GM12878 (cell line): ENCODE results near the gene EYA2. TPM values are rescaled to one million over a fixed set of nuclear protein-coding genes. Genes with fewer than 3 reads are reported as not detected.

Experiments used
- ATAC-seq: fragments of 200-7000 bp; cut with Tn5 transposase; 3 replicates; pipeline ENCODE4 v1.9.1; 2020; ENCODE audit warnings: mild to moderate bottlenecking, moderate library complexity
- BruUV-seq: library from RNA; stranded (reverse); fragments of 400-500 nt; replicated peaks from 2 replicates; lab custom pipeline; 2021; lab: Mats Ljungman, UMichigan
- CTCF ChIA-PET: fragments of 300-600 bp; sonication (Branson Sonifier 250); formaldehyde crosslinking; extraction: SDS; loops from one replicate; lab custom pipeline; 2021; ENCODE audit warnings: inconsistent platforms; lab: Yijun Ruan, JAX
- POLR2A ChIA-PET: fragments of 350-600 bp; formaldehyde crosslinking; extraction: SDS; loops from one replicate; lab custom pipeline; 2021; ENCODE audit warnings: inconsistent platforms; lab: Charles Lee
- RAD21 ChIA-PET: fragments of 300-600 bp; sonication (Branson Sonifier 250); formaldehyde crosslinking; loops from one replicate; lab custom pipeline; 2023; ENCODE audit warnings: antibody characterized with exemption; ENCODE audit not compliant: unreplicated experiment; lab: Charles Lee
- SMC1A ChIA-PET: fragments of 300-600 bp; sonication (Branson Sonifier 250); formaldehyde crosslinking; loops from one replicate; lab custom pipeline; 2023; ENCODE audit not compliant: unreplicated experiment, uncharacterized antibody; lab: Charles Lee
- DNase-seq: peaks from one replicate; pipeline ENCODE4 v3.0.0-alpha.2; 2011; ENCODE audit warnings: low read depth, low spot score
- FAIRE-seq: peaks from 3 replicates; lab custom pipeline; 2011; peaks lifted over from hg19 to GRCh38; lab: Jason Lieb, UNC
- H2AFZ ChIP-seq: 2 replicates; pipeline ENCODE4 v1.6.0; 2011; ENCODE audit warnings: low read depth, low read length, control low read depth; ENCODE audit not compliant: control insufficient read depth
- H3K27ac ChIP-seq: 2 replicates; pipeline ENCODE4 v1.5.1; 2011; ENCODE audit warnings: control low read depth; ENCODE audit not compliant: control insufficient read depth, insufficient read depth
- H3K27me3 ChIP-seq, 2 experiments: replicated peaks in 1 of 2; 2 replicates each; pipeline versions ENCODE4 v1.6.0 to v1.6.1; 2011; ENCODE audit warnings: low read length in 1 of 2; ENCODE audit not compliant: control insufficient read depth in 2 of 2, insufficient read depth in 2 of 2
- H3K36me3 ChIP-seq, 2 experiments: 2 replicates each; pipeline ENCODE4 v1.5.1; 2011; ENCODE audit warnings: low read length in 1 of 2; ENCODE audit not compliant: control insufficient read depth in 2 of 2, insufficient read depth in 2 of 2
- H3K4me1 ChIP-seq: 2 replicates; pipeline ENCODE4 v1.6.1; 2011; ENCODE audit warnings: mild to moderate bottlenecking, low read length, moderate library complexity, mixed read lengths; ENCODE audit not compliant: control insufficient read depth, insufficient read depth
- H3K4me2 ChIP-seq: 2 replicates; pipeline ENCODE4 v1.6.0; 2011; ENCODE audit warnings: control low read depth; ENCODE audit not compliant: control insufficient read depth, insufficient read depth
- H3K4me3 ChIP-seq: fragments of 200-600 bp; sonication (generic); 2 replicates; pipeline ENCODE4 v1.5.1; 2016
- H3K79me2 ChIP-seq: 2 replicates; pipeline ENCODE4 v1.6.0; 2011; ENCODE audit warnings: low read length; ENCODE audit not compliant: control insufficient read depth, insufficient read depth
- H3K9ac ChIP-seq: 2 replicates; pipeline ENCODE4 v1.8.0; 2011; ENCODE audit warnings: low read length, control low read depth, mixed read lengths; ENCODE audit not compliant: control insufficient read depth, insufficient read depth
- H3K9me3 ChIP-seq: replicated peaks from 3 replicates; pipeline ENCODE4 v1.5.1; 2011; ENCODE audit warnings: mild to moderate bottlenecking, low read length; ENCODE audit not compliant: control insufficient read depth, insufficient read depth
- H4K20me1 ChIP-seq: 2 replicates; pipeline ENCODE4 v1.6.0; 2011; ENCODE audit not compliant: control insufficient read depth, insufficient read depth
- BCL3 ChIP-seq: IDR thresholded peaks from 2 replicates; pipeline ENCODE4 v1.6.1; 2011; ENCODE audit warnings: borderline replicate concordance, low read depth, mild to moderate bottlenecking, moderate library complexity, low read length; ENCODE audit not compliant: insufficient read depth, poor library complexity, severe bottlenecking
- CBX5 ChIP-seq: sonication (generic); IDR thresholded peaks from 2 replicates; pipeline ENCODE4 v1.6.1; 2016; ENCODE audit warnings: low read depth, moderate library complexity, mild to moderate bottlenecking, inconsistent platforms
- HCFC1 ChIP-seq: fragments of 150-350 bp; IDR thresholded peaks from 2 replicates; pipeline ENCODE4 v1.6.1; 2014; ENCODE audit warnings: low read length
- KLF5 ChIP-seq: fragments of 450-650 bp; IDR thresholded peaks from 2 replicates; pipeline ENCODE4 v1.6.1; 2014; ENCODE audit warnings: mild to moderate bottlenecking; ENCODE audit not compliant: partially characterized antibody
- NFYA ChIP-seq: IDR thresholded peaks from 2 replicates; pipeline ENCODE4 v1.6.1; 2011; ENCODE audit warnings: low read depth, mild to moderate bottlenecking, low read length, improper control_type of control experiment, borderline replicate concordance
- NFYB ChIP-seq: IDR thresholded peaks from 2 replicates; pipeline ENCODE4 v1.6.1; 2011; ENCODE audit warnings: low read depth, mild to moderate bottlenecking, low read length, improper control_type of control experiment, moderate library complexity; ENCODE audit not compliant: insufficient read depth
- NR2F1 ChIP-seq: fragments of 450-650 bp; conservative IDR thresholded peaks from 2 replicates; pipeline ENCODE4 v1.6.1; 2017; ENCODE audit warnings: mild to moderate bottlenecking
- RB1 ChIP-seq: fragments of 450-650 bp; formaldehyde crosslinking; IDR thresholded peaks from 2 replicates; pipeline ENCODE4 v1.6.1; 2017; ENCODE audit warnings: mild to moderate bottlenecking, borderline replicate concordance
- SIN3A ChIP-seq: IDR thresholded peaks from 2 replicates; pipeline ENCODE4 v1.6.1; 2012; ENCODE audit warnings: low read depth, low read length, improper control_type of control experiment
- SKIL ChIP-seq: fragments of 450-650 bp; IDR thresholded peaks from 2 replicates; pipeline ENCODE4 v1.6.1; 2017; ENCODE audit warnings: mild to moderate bottlenecking, low read depth, inconsistent platforms; ENCODE audit not compliant: poor library complexity, severe bottlenecking
- WGBS: methylation state at CpG from one replicate; pipeline ENCODE4 v1.1.6; 2016; ENCODE audit warnings: low lambda C conversion rate; ENCODE audit not compliant: insufficient replicate concordance, insufficient coverage; ENCODE audit errors: missing lambda C conversion rate; 5-methylcytosine and 5-hydroxymethylcytosine counted together
- in situ Hi-C: fragments of 300-500 bp; cut with MboI; formaldehyde crosslinking; loops from 9 replicates; pipeline ENCODE4 v1.14.3; 2018; ENCODE audit warnings: mixed read lengths
- intact Hi-C: fragments of 100-400 bp; cut with micrococcal nuclease; formaldehyde crosslinking; loops from one replicate; pipeline ENCODE4 v1.14.2; 2022; ENCODE audit not compliant: unreplicated experiment
- polyA plus RNA-seq, 11 experiments: library from polyadenylated mRNA; depleted of rRNA in 4 of 11; unstranded in 6 of 11; stranded (reverse) in 5 of 11; fragments of >200 nt; fragmentation: Nextera tagmentation in 4 of 11; fragmentation: Illumina TruSeq in 1 of 11; extraction: Ambion mirVana in 4 of 11; extraction: Trizol in 1 of 11; gene quantifications; 1 replicate in 1 of 11; 2 replicates in 10 of 11; pipeline versions ENCODE4 v1.2.1 to v1.2.3, GENCODE V29; 2011 to 2016; ENCODE audit warnings: inconsistent platforms in 2 of 11, missing spikeins in 2 of 11, low read depth in 1 of 11
- total RNA-seq, 4 experiments: library from RNA; depleted of rRNA in 3 of 4; stranded (reverse); fragments of >200 nt in 3 of 4; fragmentation: Illumina TruSeq in 1 of 4; extraction: Trizol in 1 of 4; gene quantifications; 2 replicates each; pipeline versions ENCODE4 v1.2.1 to v1.2.3, GENCODE V29; 2013 to 2021

The EYA2 gene
- total and polyA plus RNA-seq, 10 of the 15 experiments (the other 5 are each of a cell fraction or from before 2014, with no cell fraction given): 0.20 TPM; not detected in 9

GRCh38 chr20:46997187-46997586 lies 102.5 kb downstream of the EYA2 start:
- peaks cover 3% of the 10 kb centered on the region; the same call in 1 of the 2 replicates for H3K4me1 ChIP-seq
- intact Hi-C loops (no loop called here), in situ Hi-C loops (no loop called here)
- ChIA-PET SMC1A (interaction anchor here (0.8 kb wide), 1 partner anchor 23 kb away, joined by 6 read pairs; no protein-coding TSS in a partner anchor), CTCF (interaction anchor here (0.7 kb wide), 2 partner anchors 56 to 385 kb away, joined by 3 read pairs; no protein-coding TSS in a partner anchor), RAD21 (interaction anchor here (1.3 kb wide), 1 partner anchor 245 kb away, joined by 3 read pairs; no protein-coding TSS in a partner anchor)
- H3K4me2 ChIP-seq: no peak overlapping the region
- no TSS peak for BruUV-seq
- H2AFZ ChIP-seq: no peak overlapping the region
- H3K79me2 ChIP-seq: no peaks in the 10 kb centered on the region
- no peak overlapping the region for H3K27ac ChIP-seq
- no peak for ATAC-seq
- no peak for DNase-seq
- H4K20me1 ChIP-seq: no peaks in the 10 kb centered on the region
- H3K4me3 ChIP-seq: no peak overlapping the region
- TF ChIP-seq HCFC1: no peak
- no peak for TF ChIP-seq SIN3A
- TF ChIP-seq NFYA: no peak
- TF ChIP-seq, all 136 proteins: peak for 0
- Histone ChIP-seq H3K9me3 (no peaks in the 10 kb centered on the region; the same call in 2 of the 3 replicates), H3K27me3 (0 out of 4 replicates have a peak, but pooled peaks cover 0 to 1% of the 10 kb centered on the region in 2 experiments), H3K9ac (no peak overlapping the region), H3K36me3 (no peaks in the 10 kb centered on the region)
- FAIRE-seq: no peak
- POLR2A ChIA-PET: no interaction called here
- 46% methylated on average over 2 of the region's 2 CpGs for WGBS

- FAIRE-seq: no peak
- RAD21 ChIA-PET: no interaction called here
- no peak overlapping the region for H3K27ac ChIP-seq
- intact Hi-C loops (no loop called here), in situ Hi-C loops (no loop called here)
- H3K9ac ChIP-seq: no peak overlapping the region
- no peak for DNase-seq
- no peak overlapping the region for H3K4me3 ChIP-seq
- 0 out of 4 replicates have a peak, but pooled peaks cover 0 to 1% of the 10 kb centered on the region in 2 experiments for H3K27me3 ChIP-seq
- no peaks in the 10 kb centered on the region; the same call in 2 of the 3 replicates for H3K9me3 ChIP-seq
- H3K36me3 ChIP-seq: no peaks in the 10 kb centered on the region
- H3K79me2 ChIP-seq: no peaks in the 10 kb centered on the region
- no peak overlapping the region for H3K4me2 ChIP-seq
- POLR2A ChIA-PET: no interaction called here
- peaks cover 3% of the 10 kb centered on the region; the same call in 1 of the 2 replicates for H3K4me1 ChIP-seq
- no peak for ATAC-seq
- H4K20me1 ChIP-seq: no peaks in the 10 kb centered on the region
- SMC1A ChIA-PET: no interaction called here
- CTCF ChIA-PET: no interaction called here
- 44% methylated on average over 6 of the region's 6 CpGs for WGBS
- BruUV-seq: no TSS peak
- H2AFZ ChIP-seq: no peak overlapping the region
- TF ChIP-seq KLF5 (no peak), SKIL (no peak), CBX5 (no peak), BCL3 (no peak), RB1 (no peak), NFYB (no peak), NR2F1 (no peak)
Measured at GRCh38 chr20:46998477-46999240, 104.0 kb downstream of the EYA2 start.
